H1 (cell line): ENCODE data around the gene ZSCAN10. TPM values are rescaled to one million over a fixed set of nuclear protein-coding genes. Genes with fewer than 3 reads are reported as not detected.

Source experiments
- CTCF ChIA-PET: fragments of 300-600 bp; sonication (Branson Sonifier 250); formaldehyde crosslinking; loops from one replicate; lab custom pipeline; 2021; ENCODE audit not compliant: partially characterized antibody; lab: Charles Lee
- POLR2A ChIA-PET: fragments of 300-600 bp; sonication (Branson Sonifier 250); formaldehyde crosslinking; loops from one replicate; lab custom pipeline; 2021; ENCODE audit warnings: inconsistent platforms; ENCODE audit not compliant: partially characterized antibody; lab: Charles Lee
- DNase-seq, 2 experiments: peaks; one replicate each; pipeline versions ENCODE4 v3.0.0 to v3.0.0-alpha.2; 2010 to 2022; ENCODE audit warnings: low spot score in 2 of 2, low read depth in 1 of 2, mixed read lengths in 1 of 2
- FAIRE-seq: peaks from 2 replicates; lab custom pipeline; 2011; peaks lifted over from hg19 to GRCh38; lab: Jason Lieb, UNC
- H2AFZ ChIP-seq: 2 replicates; pipeline ENCODE4 v1.8.1; 2012; ENCODE audit warnings: low read length, inconsistent platforms
- H2AK5ac ChIP-seq: 2 replicates; pipeline ENCODE4 v1.6.1; 2013; ENCODE audit warnings: low read depth, low read length
- H2BK120ac ChIP-seq: replicated peaks from 2 replicates; pipeline ENCODE3; 2013; ENCODE audit warnings: low read depth, low read length, inconsistent platforms
- H2BK12ac ChIP-seq: 2 replicates; pipeline ENCODE4 v1.6.1; 2013; ENCODE audit warnings: low read depth, low read length
- H2BK15ac ChIP-seq: 2 replicates; pipeline ENCODE4 v1.6.1; 2013; ENCODE audit warnings: low read length
- H2BK20ac ChIP-seq: 2 replicates; pipeline ENCODE4 v1.6.1; 2013; ENCODE audit warnings: low read length
- H2BK5ac ChIP-seq: 2 replicates; pipeline ENCODE4 v1.6.1; 2013; ENCODE audit warnings: low read depth, low read length
- H3K14ac ChIP-seq: 2 replicates; pipeline ENCODE4 v1.6.1; 2013; ENCODE audit warnings: inconsistent platforms; ENCODE audit not compliant: insufficient read length
- H3K18ac ChIP-seq: 2 replicates; pipeline ENCODE4 v1.6.1; 2013; ENCODE audit warnings: low read length; ENCODE audit errors: extremely low read depth
- H3K23ac ChIP-seq: 2 replicates; pipeline ENCODE4 v1.6.1; 2013; ENCODE audit warnings: inconsistent platforms; ENCODE audit not compliant: insufficient read length
- H3K23me2 ChIP-seq: 2 replicates; pipeline ENCODE4 v1.6.1; 2013; ENCODE audit warnings: low read depth, low read length
- H3K27ac ChIP-seq: 2 replicates; pipeline ENCODE4 v1.6.1; 2011; ENCODE audit warnings: low read depth, low read length, inconsistent platforms
- H3K27me3 ChIP-seq, 4 experiments: replicated peaks in 1 of 4; 1 replicate in 1 of 4; 2 replicates in 3 of 4; pipeline versions ENCODE4 v1.6.1 to v1.8.1; 2011 to 2013; ENCODE audit warnings: low read length in 3 of 4, mild to moderate bottlenecking in 3 of 4, inconsistent platforms in 2 of 4, mixed read lengths in 2 of 4, moderate library complexity in 1 of 4; ENCODE audit not compliant: control insufficient read depth in 3 of 4, insufficient read depth in 3 of 4; ENCODE audit errors: extremely low read depth in 1 of 4
- H3K36me3 ChIP-seq, 4 experiments: 2 replicates each; pipeline versions ENCODE4 v1.6.1 to v1.8.1; 2011 to 2013; ENCODE audit warnings: mild to moderate bottlenecking in 4 of 4, low read length in 3 of 4, moderate library complexity in 2 of 4, control low read depth in 1 of 4, inconsistent platforms in 1 of 4; ENCODE audit not compliant: insufficient read depth in 4 of 4, control insufficient read depth in 2 of 4
- H3K4ac ChIP-seq: replicated peaks from 2 replicates; pipeline ENCODE3; 2013; ENCODE audit warnings: low read length, low read depth, mixed read lengths, inconsistent platforms; ENCODE audit not compliant: insufficient read length
- H3K4me1 ChIP-seq, 4 experiments: replicated peaks in 1 of 4; 1 replicate in 1 of 4; 2 replicates in 3 of 4; pipeline versions ENCODE4 v1.6.1 to v1.8.1; 2011 to 2013; ENCODE audit warnings: low read length in 3 of 4, inconsistent platforms in 2 of 4, mixed read lengths in 1 of 4; ENCODE audit not compliant: insufficient read depth in 4 of 4, control insufficient read depth in 3 of 4
- H3K4me2 ChIP-seq, 2 experiments: 2 replicates each; pipeline versions ENCODE4 v1.6.1 to v1.8.1; 2011 to 2013; ENCODE audit warnings: low read depth in 2 of 2, low read length in 2 of 2, control low read depth in 1 of 2, inconsistent platforms in 1 of 2, mild to moderate bottlenecking in 1 of 2; ENCODE audit not compliant: insufficient read depth in 1 of 2
- H3K4me3 ChIP-seq, 4 experiments: fragments of 200-600, 300-600 bp in 1 of 4; sonication (generic), shearing (Covaris generic), sonication (Bioruptor Twin) in 1 of 4; 2 replicates each; pipeline versions ENCODE4 v1.5.1 to v1.8.1; 2011 to 2016; ENCODE audit warnings: low read length in 4 of 4, low read depth in 3 of 4, control low read depth in 2 of 4, inconsistent platforms in 2 of 4, mild to moderate bottlenecking in 2 of 4, mixed read lengths in 1 of 4, moderate library complexity in 1 of 4; ENCODE audit not compliant: insufficient read depth in 2 of 4; ENCODE audit errors: extremely low read depth in 1 of 4
- H3K56ac ChIP-seq: replicated peaks from 2 replicates; pipeline ENCODE3; 2013; ENCODE audit warnings: low read depth, mild to moderate bottlenecking, mixed read lengths, low read length, inconsistent platforms; ENCODE audit not compliant: insufficient read length
- H3K79me1 ChIP-seq: 2 replicates; pipeline ENCODE4 v1.6.1; 2013; ENCODE audit warnings: low read depth, low read length, control low read depth
- H3K79me2 ChIP-seq, 2 experiments: 2 replicates each; pipeline versions ENCODE4 v1.6.1 to v1.8.1; 2012 to 2013; ENCODE audit warnings: low read length in 2 of 2, mild to moderate bottlenecking in 2 of 2, inconsistent platforms in 1 of 2; ENCODE audit not compliant: insufficient read depth in 2 of 2, control insufficient read depth in 1 of 2
- H3K9ac ChIP-seq, 4 experiments: replicated peaks in 1 of 4; 1 replicate in 1 of 4; 2 replicates in 3 of 4; pipeline versions ENCODE4 v1.6.1 to v1.8.1; 2011 to 2013; ENCODE audit warnings: low read depth in 3 of 4, low read length in 3 of 4, control low read depth in 2 of 4, mild to moderate bottlenecking in 2 of 4, moderate library complexity in 2 of 4, inconsistent platforms in 1 of 4; ENCODE audit errors: extremely low read depth in 1 of 4
- H3K9me3 ChIP-seq, 2 experiments: 2 replicates each; pipeline versions ENCODE4 v1.6.1 to v1.8.1; 2012 to 2013; ENCODE audit warnings: mild to moderate bottlenecking in 2 of 2, moderate library complexity in 2 of 2, control low read depth in 1 of 2, inconsistent platforms in 1 of 2, low read depth in 1 of 2, low read length in 1 of 2, mixed read lengths in 1 of 2; ENCODE audit not compliant: insufficient read depth in 2 of 2
- H4K20me1 ChIP-seq, 2 experiments: replicated peaks in 1 of 2; 2 replicates each; pipeline versions ENCODE3 to v1.8.1; 2011 to 2013; ENCODE audit warnings: inconsistent platforms in 2 of 2, low read length in 2 of 2, mild to moderate bottlenecking in 1 of 2; ENCODE audit not compliant: insufficient read depth in 2 of 2, control insufficient read depth in 1 of 2
- H4K5ac ChIP-seq: 2 replicates; pipeline ENCODE4 v1.6.1; 2013; ENCODE audit warnings: low read length, low read depth, mixed read lengths, inconsistent platforms; ENCODE audit not compliant: insufficient read length
- H4K8ac ChIP-seq: 2 replicates; pipeline ENCODE4 v1.8.0; 2013; ENCODE audit warnings: mild to moderate bottlenecking, moderate library complexity, low read length, inconsistent platforms; ENCODE audit not compliant: insufficient read depth; ENCODE audit errors: extremely low read depth
- H4K91ac ChIP-seq: replicated peaks from 2 replicates; pipeline ENCODE3; 2013; ENCODE audit warnings: low read length, mixed read lengths, inconsistent platforms; ENCODE audit not compliant: insufficient read length
- CEBPB ChIP-seq: IDR thresholded peaks from 2 replicates; pipeline ENCODE4 v1.6.1; 2012; ENCODE audit warnings: low read depth, low read length
- RBBP5 ChIP-seq: IDR thresholded peaks from 2 replicates; pipeline ENCODE4 v1.7.1; 2012; ENCODE audit warnings: low read depth, mild to moderate bottlenecking, inconsistent platforms, low read length, moderate library complexity, borderline replicate concordance
- SP1 ChIP-seq: IDR thresholded peaks from 2 replicates; pipeline ENCODE4 v1.6.1; 2011; ENCODE audit warnings: low read depth, low read length
- SUZ12 ChIP-seq: fragments of 200-600 bp; sonication (generic); IDR thresholded peaks from 2 replicates; pipeline ENCODE4 v1.6.1; 2012; ENCODE audit warnings: mild to moderate bottlenecking, inconsistent platforms, low read length, moderate library complexity, mixed read lengths
- WGBS, 2 experiments: shearing (Covaris generic) in 1 of 2; methylation state at CpG; one replicate each; pipeline versions ENCODE4 v1.1.6 to v1.1.7; 2013 to 2015; ENCODE audit warnings: low lambda C conversion rate in 2 of 2, mixed read lengths in 2 of 2, inconsistent platforms in 1 of 2, low coverage in 1 of 2, missing lambda C conversion rate in 1 of 2; ENCODE audit not compliant: insufficient replicate concordance in 2 of 2, insufficient coverage in 1 of 2, insufficient read length in 1 of 2; ENCODE audit errors: extremely low coverage in 1 of 2, missing lambda C conversion rate in 1 of 2; 5-methylcytosine and 5-hydroxymethylcytosine counted together
- polyA plus RNA-seq, 7 experiments: library from polyadenylated mRNA; depleted of rRNA in 3 of 7; stranded (reverse) in 5 of 7; unstranded in 2 of 7; fragments of >200 nt in 5 of 7; fragments of 200-250 nt in 2 of 7; gene quantifications; 1 replicate in 5 of 7; 2 replicates in 1 of 7; 4 replicates in 1 of 7; pipeline versions ENCODE4 v1.2.1 to v1.2.3, GENCODE V29; 2011 to 2013; ENCODE audit warnings: missing spikeins in 2 of 7, mixed read lengths in 2 of 7
- total RNA-seq: library from RNA; stranded (reverse); fragmentation: NEBNext Ultra II Directional; extraction: Animal tissue kit (Norgen Biotek cat#: 25700); gene quantifications from 2 replicates; pipeline ENCODE4 v1.2.1, GENCODE V29; 2021

Gene ZSCAN10
- total and polyA plus RNA-seq, 2 of the 8 experiments (the other 6 are each of a cell fraction or from before 2014, with no cell fraction given): 209 to 314 TPM

DNA sequence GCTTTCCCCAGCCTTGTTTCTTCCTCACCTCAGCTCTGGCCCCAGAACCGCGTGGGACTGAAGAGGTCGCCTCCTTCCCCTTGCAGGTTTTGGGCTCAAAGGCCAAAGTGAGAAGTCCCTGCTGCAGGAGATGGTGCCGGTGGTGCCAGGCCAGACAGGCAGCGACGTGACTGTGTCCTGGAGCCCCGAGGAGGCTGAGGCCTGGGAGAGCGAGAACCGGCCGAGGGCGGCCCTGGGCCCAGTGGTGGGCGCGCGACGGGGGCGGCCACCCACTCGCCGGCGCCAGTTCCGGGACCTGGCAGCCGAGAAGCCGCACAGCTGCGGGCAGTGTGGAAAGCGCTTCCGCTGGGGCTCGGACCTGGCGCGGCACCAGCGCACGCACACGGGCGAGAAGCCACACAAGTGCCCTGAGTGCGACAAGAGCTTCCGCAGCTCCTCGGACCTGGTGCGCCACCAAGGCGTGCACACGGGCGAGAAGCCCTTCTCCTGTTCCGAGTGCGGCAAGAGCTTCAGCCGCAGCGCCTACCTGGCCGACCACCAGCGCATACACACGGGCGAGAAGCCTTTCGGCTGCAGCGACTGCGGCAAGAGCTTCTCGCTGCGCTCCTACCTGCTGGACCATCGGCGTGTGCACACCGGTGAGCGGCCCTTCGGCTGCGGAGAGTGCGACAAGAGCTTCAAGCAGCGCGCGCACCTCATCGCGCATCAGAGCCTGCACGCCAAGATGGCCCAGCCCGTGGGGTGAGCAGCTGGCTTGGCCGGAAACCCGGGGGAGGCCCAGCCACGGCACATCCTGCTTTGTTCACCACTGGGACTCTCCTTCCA lies 41.7 kb upstream of the ZSCAN10 start:
- no peak overlapping the region for H3K4ac ChIP-seq
- H4K5ac ChIP-seq: no peak overlapping the region
- CTCF ChIA-PET: interaction anchor here (0.6 to 17.4 kb wide), 9 partner anchors 9 to 77 kb away, joined by 3 to 619 read pairs (median 6); partner anchors contain the start of genes ZNF205 and ZSCAN10
- H3K23ac ChIP-seq: no peak overlapping the region
- H2BK15ac ChIP-seq: no peak overlapping the region
- no peak overlapping the region for H3K18ac ChIP-seq
- H3K79me2 ChIP-seq: no peaks in the 10 kb centered on the region
- no peak overlapping the region for H3K27ac ChIP-seq
- POLR2A ChIA-PET: interaction anchor here (0.9 to 1.9 kb wide), 8 partner anchors 9 to 92 kb away, joined by 3 to 8 read pairs (median 4); partner anchors contain the start of gene ZSCAN10
- 0 out of 2 replicates have a peak, but pooled peaks cover 2% of the 10 kb centered on the region for H3K23me2 ChIP-seq
- peaks cover 0 to 8% (median 3%) of the 10 kb centered on the region in 4 experiments; a peak in 4 of 8 replicates for H3K36me3 ChIP-seq
- H2BK20ac ChIP-seq: no peak overlapping the region
- H4K91ac ChIP-seq: no peak overlapping the region
- H3K79me1 ChIP-seq: no peaks in the 10 kb centered on the region
- H3K9ac ChIP-seq: no peak overlapping the region
- FAIRE-seq (no peak), DNase-seq (no peak)
- H3K9me3 ChIP-seq: no peaks in the 10 kb centered on the region
- H2BK12ac ChIP-seq: no peak overlapping the region
- no peak overlapping the region; the same call in 1 of the 2 replicates for H4K8ac ChIP-seq
- H2AFZ ChIP-seq: no peak overlapping the region
- H4K20me1 ChIP-seq: peaks cover 0 to 7% of the 10 kb centered on the region in 2 experiments
- no peaks in the 10 kb centered on the region for H3K4me1 ChIP-seq
- no peak overlapping the region for H2BK120ac ChIP-seq
- WGBS, 2 experiments: 95% methylated on average over 69 of the region's 69 CpGs; no CpG with 5 or more reads in 1 of the 2 experiments
- H3K27me3 ChIP-seq: no peaks in the 10 kb centered on the region
- no peak overlapping the region for H3K56ac ChIP-seq
- TF ChIP-seq RBBP5 (no peak), SUZ12 (no peak), CEBPB (no peak), SP1 (no peak)
- H3K4me3 ChIP-seq: no peak overlapping the region
- no peak overlapping the region for H2BK5ac ChIP-seq
- no peak overlapping the region for H3K4me2 ChIP-seq
- H2AK5ac ChIP-seq: no peak overlapping the region
- no peak overlapping the region for H3K14ac ChIP-seq
